ACHN (cell line): Measurements from ENCODE around the gene FUBP3.
A peak's percentile ranks its signal among the peaks of the same experiment; 100 is the strongest.
"Not testable (repeated sequence)": the region's sequence is repeated elsewhere in the genome, so short reads cannot be mapped to it uniquely, and the experiment has no call there.

Experiments
- DNase-seq: peaks from one replicate; pipeline ENCODE4 v3.0.0-alpha.2; 2015
- in situ Hi-C: cut with HindIII; loops from 2 replicates; pipeline ENCODE4 v1.10.0; 2017; ENCODE audit warnings: low sequenced_read_pairs, low pct_ligation_motif_present, low pct_unique_long_range_greater_than_20kb

Gene FUBP3

GRCh38 chr9:130667120-130667435 is 87.7 kb downstream of the FUBP3 start:
- in situ Hi-C loops = no loop called here
- no peak for DNase-seq

- in situ Hi-C loops = no loop called here
- DNase-seq = no peak
Observed at GRCh38 chr9:130668196-130668595, 88.8 kb downstream of the FUBP3 start.

GRCh38 chr9:130668659-130669058 is 89.3 kb downstream of the FUBP3 start:
- DNase-seq = no peak
- in situ Hi-C loops = no loop called here

- in situ Hi-C loops = no loop called here
- DNase-seq = no peak
Observed at GRCh38 chr9:130669965-130670364, 90.6 kb downstream of the FUBP3 start.

GRCh38 chr9:130670644-130671043 is 91.3 kb downstream of the FUBP3 start:
- in situ Hi-C loops = no loop called here
- no peak for DNase-seq

GRCh38 chr9:130672466-130672865 is 93.1 kb downstream of the FUBP3 start:
- in situ Hi-C loops = no loop called here

GRCh38 chr9:130672933-130673615 is 93.7 kb downstream of the FUBP3 start:
- in situ Hi-C loops = no loop called here
- no peak for DNase-seq

More at GRCh38 chr9:130672466-130672865, 93.1 kb downstream of the FUBP3 start:
- no peak for DNase-seq

GRCh38 chr9:130675396-130675795 is 96.0 kb downstream of the FUBP3 start:
- DNase-seq = no peak
- in situ Hi-C loops = no loop called here

- DNase-seq = no peak
- in situ Hi-C loops = no loop called here
Observed at GRCh38 chr9:130677252-130677651, 97.9 kb downstream of the FUBP3 start.

GRCh38 chr9:130680836-130681768 is 101.7 kb downstream of the FUBP3 start:
- in situ Hi-C loops = no loop called here
- peak; percentile 88 for DNase-seq

- no peak for DNase-seq
- in situ Hi-C loops = no loop called here
Observed at GRCh38 chr9:130681769-130682420, 102.5 kb downstream of the FUBP3 start.

GRCh38 chr9:130682421-130683121 is 103.2 kb downstream of the FUBP3 start:
- in situ Hi-C loops = no loop called here
- DNase-seq = peak; percentile 86

GRCh38 chr9:130685104-130685503 is 105.7 kb downstream of the FUBP3 start:
- in situ Hi-C loops = no loop called here
- DNase-seq = no peak

- in situ Hi-C loops, DNase-seq: not testable (repeated sequence)
Observed at GRCh38 chr9:130685945-130686344, 106.6 kb downstream of the FUBP3 start.

- no peak for DNase-seq
- in situ Hi-C loops = no loop called here
Observed at GRCh38 chr9:130687615-130688014, 108.2 kb downstream of the FUBP3 start.
